B cell (primary cell): ENCODE results near the gene NVL. TPM values are rescaled to one million over a fixed set of nuclear protein-coding genes. Genes with fewer than 3 reads are reported as not detected.
"Not testable (repeated sequence)": the region's sequence is repeated elsewhere in the genome, so short reads cannot be mapped to it uniquely, and the experiment has no call there.

Experiments
- ATAC-seq: fragments of 200-7000 bp; cut with Tn5 transposase; one replicate; pipeline ENCODE4 v1.10.0; 2021; ENCODE audit warnings: low read depth, mild to moderate bottlenecking, moderate number of reproducible peaks, moderate library complexity
- CTCF ChIA-PET: fragments of 350-600 bp; sonication (Branson Sonifier 250); formaldehyde crosslinking; loops from one replicate; lab custom pipeline; 2021; ENCODE audit warnings: antibody characterized with exemption, inconsistent platforms; lab: Charles Lee
- POLR2A ChIA-PET: fragments of 350-600 bp; sonication (Branson Sonifier 250); formaldehyde crosslinking; loops from one replicate; lab custom pipeline; 2021; ENCODE audit warnings: antibody characterized with exemption; lab: Charles Lee
- DNase-seq: peaks from one replicate; pipeline ENCODE4 v3.0.0; 2013
- H2AFZ ChIP-seq: 2 replicates; pipeline ENCODE4 v1.6.1; 2012; ENCODE audit warnings: mild to moderate bottlenecking, low read depth, low read length; ENCODE audit not compliant: insufficient read depth, poor library complexity, severe bottlenecking
- H3K27ac ChIP-seq, 2 donors: 1 replicate in 1 of 2; 2 replicates in 1 of 2; pipeline ENCODE4 v1.5.1; 2012 to 2013; ENCODE audit warnings: low read length in 2 of 2, mild to moderate bottlenecking in 2 of 2, moderate library complexity in 1 of 2
- H3K27me3 ChIP-seq, 4 experiments: fragments of 200-600 bp in 1 of 4; sonication (generic) in 1 of 4; replicated peaks in 1 of 4; 1 replicate in 2 of 4; 2 replicates in 2 of 4; pipeline versions ENCODE4 v1.6.1 to v1.7.0; 2013 to 2016; ENCODE audit warnings: low read length in 3 of 4, mild to moderate bottlenecking in 2 of 4, mixed read lengths in 1 of 4, moderate library complexity in 1 of 4; ENCODE audit not compliant: insufficient read depth in 4 of 4, control insufficient read depth in 3 of 4; ENCODE audit errors: control extremely low read depth in 1 of 4
- H3K36me3 ChIP-seq, 2 experiments: replicated peaks in 1 of 2; 1 replicate in 1 of 2; 2 replicates in 1 of 2; pipeline versions ENCODE4 v1.6.1 to v1.7.1; 2013; ENCODE audit warnings: low read length in 1 of 2; ENCODE audit not compliant: insufficient read depth in 2 of 2, control insufficient read depth in 1 of 2; ENCODE audit errors: control extremely low read depth in 1 of 2, extremely low read depth in 1 of 2
- H3K4me1 ChIP-seq, 2 donors: fragments of 200-600 bp in 1 of 2; sonication (generic) in 1 of 2; 1 replicate in 1 of 2; 2 replicates in 1 of 2; pipeline versions ENCODE4 v1.5.1 to v1.6.1; 2013 to 2017; ENCODE audit warnings: low read length in 2 of 2; ENCODE audit not compliant: control insufficient read depth in 2 of 2, insufficient read depth in 2 of 2
- H3K4me2 ChIP-seq: replicated peaks from 2 replicates; pipeline ENCODE3; 2012; ENCODE audit warnings: mild to moderate bottlenecking, low read depth, low read length; ENCODE audit not compliant: poor library complexity, severe bottlenecking
- H3K4me3 ChIP-seq, 5 experiments: fragments of 200-600 bp in 1 of 5; sonication (generic) in 1 of 5; 1 replicate in 3 of 5; 2 replicates in 2 of 5; pipeline versions ENCODE4 v1.5.1 to v1.7.0; 2011 to 2016; ENCODE audit warnings: low read length in 4 of 5, mild to moderate bottlenecking in 4 of 5, low read depth in 2 of 5, control low read depth in 1 of 5, moderate library complexity in 1 of 5; ENCODE audit not compliant: insufficient read depth in 1 of 5; ENCODE audit errors: control extremely low read depth in 1 of 5, extremely low read depth in 1 of 5
- H3K79me2 ChIP-seq: fragments of 200-600 bp; sonication (generic); one replicate; pipeline ENCODE4 v1.6.0; 2016; ENCODE audit warnings: low read length; ENCODE audit not compliant: control insufficient read depth, insufficient read depth
- H3K9ac ChIP-seq: fragments of 200-600 bp; sonication (generic); 2 replicates; pipeline ENCODE4 v1.6.1; 2017; ENCODE audit warnings: mild to moderate bottlenecking, low read length, moderate library complexity
- H3K9me3 ChIP-seq, 3 donors: one replicate each; pipeline versions ENCODE4 v1.6.1 to v1.7.1; 2013; ENCODE audit warnings: low read length in 2 of 3; ENCODE audit not compliant: control insufficient read depth in 2 of 3, insufficient read depth in 1 of 3; ENCODE audit errors: control extremely low read depth in 1 of 3
- H4K20me1 ChIP-seq: 2 replicates; pipeline ENCODE4 v1.6.0; 2012; ENCODE audit warnings: mild to moderate bottlenecking, low read length; ENCODE audit not compliant: insufficient read depth, control insufficient read depth, poor library complexity, severe bottlenecking
- H3K27ac Mint-ChIP-seq: one replicate; pipeline ENCODE4 v1.8.0; 2021; ENCODE audit warnings: mixed read lengths
- H3K27me3 Mint-ChIP-seq: one replicate; pipeline ENCODE4 v1.8.0; 2021; ENCODE audit warnings: mixed read lengths
- H3K4me1 Mint-ChIP-seq: one replicate; pipeline ENCODE4 v1.8.0; 2021; ENCODE audit warnings: mixed read lengths
- H3K4me3 Mint-ChIP-seq: one replicate; pipeline ENCODE4 v1.8.0; 2021; ENCODE audit warnings: mixed read lengths
- H3K9me3 Mint-ChIP-seq: one replicate; pipeline ENCODE4 v1.8.0; 2022; ENCODE audit warnings: mixed read lengths; ENCODE audit not compliant: insufficient read depth
- CTCF ChIP-seq: fragments of 200-600 bp; IDR thresholded peaks from one replicate; pipeline ENCODE4 v1.8.0; 2022; ENCODE audit warnings: antibody characterized with exemption, mild to moderate bottlenecking
- EZH2 ChIP-seq: IDR thresholded peaks from 2 replicates; pipeline ENCODE4 v1.6.1; 2012; ENCODE audit warnings: borderline replicate concordance, low read depth, mild to moderate bottlenecking, moderate library complexity, low read length; ENCODE audit not compliant: insufficient read depth, poor library complexity, severe bottlenecking
- WGBS: methylation state at CpG from one replicate; pipeline ENCODE4 v1.1.5; 2013; ENCODE audit warnings: missing lambda C conversion rate; ENCODE audit not compliant: insufficient coverage; 5-methylcytosine and 5-hydroxymethylcytosine counted together
- intact Hi-C: fragments of 100-400 bp; cut with micrococcal nuclease; formaldehyde crosslinking; loops from one replicate; pipeline ENCODE4 v1.10.0; 2022
- polyA plus RNA-seq: library from polyadenylated mRNA; depleted of rRNA; stranded (reverse); fragments of >200 nt; gene quantifications from 2 replicates; pipeline ENCODE4 v1.2.3, GENCODE V29; 2012
- total RNA-seq, 2 donors: library from RNA; stranded (reverse); fragments of 120-200 nt in 1 of 2; gene quantifications; 1 replicate in 1 of 2; 2 replicates in 1 of 2; pipeline versions ENCODE4 v1.2.3 to v1.2.4, GENCODE V29; 2013 to 2022

The NVL gene
- total and polyA plus RNA-seq, 2 donors (not counting 1 experiment from before 2014, with no cell fraction given), result 28.1 to 45.5 TPM

GRCh38 chr1:224348137-224348536 is 18.2 kb upstream of the NVL start:
- H3K9me3 ChIP-seq, result peaks cover 2 to 25% (median 18%) of the 10 kb centered on the region in 3 donors
- WGBS, result no CpG with 5 or more reads among the region's 2 CpGs
- Mint-ChIP-seq H3K4me1 (no peaks in the 10 kb centered on the region), H3K9me3 (no peaks in the 10 kb centered on the region), H3K4me3 (no peak overlapping the region), H3K27me3 (peaks cover 17% of the 10 kb centered on the region), H3K27ac (no peak overlapping the region)
- ChIA-PET POLR2A (no interaction called here), CTCF (no interaction called here)
- intact Hi-C loops, result no loop called here
- H3K4me1 ChIP-seq, result no peaks in the 10 kb centered on the region
- no peak overlapping the region for H3K4me2 ChIP-seq
- H3K9ac ChIP-seq, result no peak overlapping the region
- no peak for TF ChIP-seq EZH2
- no peak for TF ChIP-seq CTCF
- H3K79me2 ChIP-seq, result no peaks in the 10 kb centered on the region
- ATAC-seq, result no peak
- no peak overlapping the region for H2AFZ ChIP-seq
- H3K27ac ChIP-seq, result no peak overlapping the region
- no peak overlapping the region for H3K4me3 ChIP-seq
- no peaks in the 10 kb centered on the region for H3K36me3 ChIP-seq
- H3K27me3 ChIP-seq, result peaks cover 0 to 6% (median 2%) of the 10 kb centered on the region in 4 experiments
- H4K20me1 ChIP-seq, result no peaks in the 10 kb centered on the region
- no peak for DNase-seq

GRCh38 chr1:224343679-224344078 is 13.7 kb upstream of the NVL start:
- Mint-ChIP-seq H3K4me1 (peaks cover 5% of the 10 kb centered on the region), H3K9me3 (no peaks in the 10 kb centered on the region), H3K27ac (no peak overlapping the region), H3K27me3 (peaks cover 31% of the 10 kb centered on the region), H3K4me3 (no peak overlapping the region)
- intact Hi-C loops, result no loop called here
- Histone ChIP-seq H3K9me3 (peaks cover 2 to 30% (median 26%) of the 10 kb centered on the region in 3 donors), H3K4me2 (no peak overlapping the region), H3K27me3 (peaks cover 0 to 14% (median 7%) of the 10 kb centered on the region in 4 experiments), H3K27ac (no peak overlapping the region), H4K20me1 (no peaks in the 10 kb centered on the region), H2AFZ (no peak overlapping the region), H3K9ac (no peak overlapping the region), H3K79me2 (no peaks in the 10 kb centered on the region), H3K36me3 (no peaks in the 10 kb centered on the region), H3K4me3 (no peak overlapping the region), H3K4me1 (peaks cover 4 to 7% of the 10 kb centered on the region in 2 donors)
- ChIA-PET CTCF (no interaction called here), POLR2A (no interaction called here)
- ATAC-seq, result no peak
- DNase-seq, result no peak
- WGBS, result 47% methylated on average over 3 of the region's 3 CpGs
- TF ChIP-seq CTCF (no peak), EZH2 (no peak)

- POLR2A ChIA-PET, H3K4me1 ChIP-seq, H4K20me1 ChIP-seq, H3K36me3 ChIP-seq, H3K27ac ChIP-seq, ATAC-seq, H3K9me3 Mint-ChIP-seq, intact Hi-C loops, H3K4me1 Mint-ChIP-seq, H3K79me2 ChIP-seq, H3K27ac Mint-ChIP-seq: not testable (repeated sequence)
- WGBS, result 13% methylated on average over 24 of the region's 36 CpGs
- Histone ChIP-seq H2AFZ (peak overlapping the region; percentile 79), H3K9me3 (peaks cover 4 to 29% (median 26%) of the 10 kb centered on the region in 3 donors), H3K4me2 (peak overlapping the region; percentile 76), H3K9ac (peak overlapping the region; percentile 41), H3K4me3 (peak overlapping the region in 4 of 5 experiments; percentile 1 to 47 (median 38)), H3K27me3 (peaks cover 0 to 12% (median 7%) of the 10 kb centered on the region in 4 experiments)
- CTCF ChIA-PET, result interaction anchor here (0.6 kb wide), 1 partner anchor 121 kb away, joined by 3 read pairs; no protein-coding TSS in a partner anchor
- Mint-ChIP-seq H3K4me3 (peak overlapping the region; percentile 76), H3K27me3 (peaks cover 15% of the 10 kb centered on the region)
- peak; percentile 33 for DNase-seq
Observed at GRCh38 chr1:224340453-224341384, 10.7 kb upstream of the NVL start.
